HG03442 (cell line): ENCODE data around the gene FUBP3.

Experiments used
- ATAC-seq: cut with Tn5 transposase; IDR thresholded peaks from one replicate; pipeline ENCODE4 v1.9.1; 2021; ENCODE audit warnings: mild to moderate bottlenecking, moderate library complexity; ENCODE audit not compliant: unreplicated experiment

FUBP3 gene

GRCh38 chr9:130633336-130634190, 54.2 kb downstream of the FUBP3 start:
- no peak for ATAC-seq

DNA sequence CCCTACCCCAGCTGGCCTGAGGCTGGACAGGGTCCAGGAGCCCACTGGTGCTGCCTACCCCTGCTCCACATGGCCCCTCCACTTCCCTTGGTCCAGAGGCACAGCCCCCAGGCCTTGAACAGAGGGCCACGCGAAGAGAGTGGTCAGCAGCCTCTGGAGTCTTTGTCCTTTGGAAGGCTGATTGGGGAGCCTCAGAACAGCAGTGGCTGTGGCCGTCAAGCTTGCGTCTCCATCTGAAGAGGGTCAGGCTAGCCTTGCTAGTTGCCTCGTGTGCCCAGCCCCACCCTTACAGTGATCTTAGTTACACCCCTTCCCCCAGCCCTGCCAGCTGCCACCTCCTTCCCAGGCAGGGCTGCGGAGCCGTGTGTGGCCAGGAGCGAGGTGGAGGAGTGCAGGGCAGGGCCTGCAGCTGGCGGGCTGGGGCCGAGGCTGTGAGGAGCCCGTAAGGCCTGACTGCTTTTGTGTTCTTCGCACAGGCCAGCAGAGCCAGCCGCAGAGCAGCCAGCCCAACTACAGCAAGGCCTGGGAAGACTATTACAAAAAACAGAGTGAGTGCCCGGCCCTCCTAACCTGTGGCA, 54.9 kb downstream of the FUBP3 start:
- no peak for ATAC-seq

DNA sequence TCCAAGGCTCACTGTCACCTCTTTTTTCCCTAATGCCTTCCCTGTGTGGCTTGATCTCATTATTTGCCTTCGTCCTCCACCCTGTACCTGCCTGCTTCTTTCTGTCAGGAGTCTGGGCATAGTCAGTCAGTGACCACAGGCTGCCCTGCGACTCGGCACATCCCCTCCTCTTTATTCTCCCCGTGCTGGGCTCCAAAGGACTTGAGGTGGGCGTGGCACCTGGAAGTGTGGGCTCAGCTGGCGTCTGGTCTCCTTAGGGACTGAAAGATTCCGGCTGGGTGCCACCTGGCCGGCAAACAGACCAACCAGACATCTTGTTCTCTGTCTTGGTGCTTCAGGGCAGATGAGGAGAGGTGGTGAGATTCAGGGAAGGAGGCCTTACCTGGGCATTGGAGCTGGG, 55.4 kb downstream of the FUBP3 start:
- no peak for ATAC-seq

- ATAC-seq: no peak
Observed at GRCh38 chr9:130635306-130635705, 55.9 kb downstream of the FUBP3 start.

DNA sequence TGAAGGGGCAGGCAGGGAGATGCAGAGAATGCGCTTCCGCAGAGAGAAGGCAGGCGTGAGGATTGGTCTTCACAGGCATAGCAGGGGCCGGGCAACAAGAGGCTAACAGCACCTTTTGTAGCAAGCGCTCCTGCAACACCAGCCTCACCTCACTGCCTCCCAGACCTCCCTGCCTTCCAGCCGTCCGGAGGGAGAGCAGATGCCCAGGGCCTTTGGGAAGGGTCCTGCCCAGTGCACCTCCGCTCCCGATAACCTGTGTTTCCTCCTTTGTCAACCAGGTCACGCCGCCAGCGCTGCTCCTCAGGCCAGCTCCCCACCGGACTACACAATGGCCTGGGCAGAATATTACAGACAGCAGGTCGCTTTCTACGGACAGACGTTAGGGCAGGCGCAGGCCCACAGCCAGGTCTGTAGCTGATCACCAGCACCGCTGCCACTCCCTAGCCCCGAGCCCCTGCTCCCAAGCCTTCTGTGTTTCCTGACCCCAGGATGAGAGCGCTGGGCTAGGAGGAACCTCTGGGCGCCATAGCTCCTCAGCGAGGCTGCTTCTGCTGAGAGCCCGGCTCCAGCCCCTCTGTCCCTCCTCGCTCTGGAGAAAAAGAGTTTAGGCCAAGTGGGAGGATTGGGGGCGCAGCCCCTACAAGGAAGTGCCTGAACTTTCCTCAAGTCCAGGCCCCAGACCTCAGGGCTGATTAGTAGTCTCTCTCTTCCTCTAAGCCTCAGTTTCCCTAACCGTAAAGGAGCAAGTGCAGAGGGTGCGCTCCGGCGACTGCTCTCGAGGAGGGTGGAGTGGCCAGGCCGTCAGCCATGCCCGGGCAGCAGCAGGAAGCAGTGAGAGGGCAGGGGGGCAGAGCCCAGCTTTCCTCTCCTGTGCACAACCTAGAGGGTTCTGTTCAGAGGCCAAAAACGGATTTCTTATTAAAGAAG, 56.6 kb downstream of the FUBP3 start:
- no peak for ATAC-seq

- no peak for ATAC-seq
Observed at GRCh38 chr9:130636648-130637020, 57.3 kb downstream of the FUBP3 start.

DNA sequence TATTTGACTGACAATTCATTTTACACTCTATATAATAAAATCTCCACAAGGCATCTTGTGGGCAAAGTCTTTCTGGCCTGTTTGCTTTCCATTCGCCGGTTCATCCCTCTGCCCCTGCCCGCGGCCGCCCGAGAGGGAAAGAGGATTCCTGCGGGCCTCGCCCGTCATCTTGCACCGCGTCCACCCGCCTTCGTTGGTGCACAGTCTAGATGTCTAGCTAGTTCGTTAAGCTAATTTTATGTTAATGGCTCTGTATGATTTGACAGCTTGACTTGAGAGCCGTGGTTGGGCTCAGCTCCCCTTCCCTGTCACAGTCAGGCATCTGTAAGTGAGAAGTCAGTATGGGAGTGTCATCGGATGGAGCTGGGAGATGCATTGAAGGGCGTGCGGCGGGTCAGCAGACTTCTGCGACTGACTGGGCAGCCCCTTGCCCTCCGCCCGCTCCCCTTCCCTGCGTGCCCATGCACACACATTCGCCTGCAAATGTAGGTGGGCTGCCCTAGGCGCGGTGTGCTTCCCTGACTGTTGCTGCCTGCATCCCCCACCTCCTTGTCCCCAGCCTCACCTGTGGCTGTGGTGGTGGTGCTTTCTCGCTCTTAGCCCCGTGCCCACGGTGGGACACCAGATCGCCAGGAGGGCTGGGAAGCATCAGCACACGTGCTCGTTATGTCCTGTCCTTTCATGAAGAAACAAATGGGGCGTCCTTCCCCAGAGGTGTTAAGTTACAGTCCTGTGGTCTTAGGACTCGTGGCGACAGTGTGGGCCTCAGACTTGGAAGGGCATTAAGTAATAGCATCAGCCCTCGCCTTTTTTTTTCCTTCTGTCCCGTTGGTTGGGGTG, 59.1 kb downstream of the FUBP3 start:
- ATAC-seq: no peak

GRCh38 chr9:130639124-130639765, 59.9 kb downstream of the FUBP3 start:
- ATAC-seq: no peak

DNA sequence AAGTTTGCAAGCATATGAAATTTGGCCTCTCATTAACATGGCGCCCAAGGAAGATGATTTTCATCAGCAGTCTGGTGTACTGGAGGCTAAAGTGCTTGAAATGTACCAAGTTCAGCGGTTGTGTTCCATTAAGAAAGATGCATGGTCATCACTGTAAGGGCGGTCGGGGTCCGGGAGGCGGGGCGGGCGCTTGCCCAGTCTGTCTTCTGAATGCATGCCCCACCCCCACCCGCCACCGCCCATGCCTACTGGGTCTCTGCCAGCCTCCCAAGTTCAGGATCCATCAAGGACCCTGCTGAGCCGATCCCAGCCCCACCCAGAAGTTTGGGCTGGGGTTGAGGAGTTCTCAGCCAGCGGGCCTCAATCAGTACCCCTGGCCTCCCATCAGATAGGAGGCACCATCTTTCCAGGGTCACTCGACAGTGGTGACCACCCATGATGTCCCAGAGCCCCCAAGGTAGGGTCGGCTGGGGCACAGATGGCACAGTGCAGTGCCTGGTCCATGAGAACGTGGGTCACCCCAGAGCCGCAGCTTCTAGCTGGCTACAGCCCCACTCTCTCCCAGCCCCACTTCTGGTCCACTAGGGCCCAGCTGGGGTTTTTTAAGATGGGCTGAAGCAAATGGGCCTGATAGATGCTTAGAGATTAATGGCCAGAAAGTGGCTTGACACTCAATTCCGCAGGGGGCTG, 60.6 kb downstream of the FUBP3 start:
- ATAC-seq: no peak

DNA sequence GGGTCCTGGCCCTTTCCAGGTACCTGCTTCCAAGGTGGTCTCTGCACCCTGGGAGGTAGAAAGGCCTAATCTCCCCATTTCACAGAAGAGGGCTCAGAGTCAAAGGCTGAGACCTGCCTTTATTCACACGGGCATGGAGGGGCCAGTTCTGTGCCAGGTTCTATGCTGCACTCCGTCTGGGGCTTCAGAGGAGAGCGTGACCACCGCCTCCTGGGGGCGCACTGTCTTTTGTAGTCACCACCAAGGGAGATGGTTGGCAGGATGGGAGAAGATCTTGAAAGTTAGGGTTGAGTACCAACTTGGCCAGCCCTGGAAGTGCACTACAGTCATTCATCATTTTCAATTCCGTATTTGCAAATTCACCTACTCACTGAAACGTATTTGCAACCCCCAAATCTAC, 61.3 kb downstream of the FUBP3 start:
- no peak for ATAC-seq

DNA sequence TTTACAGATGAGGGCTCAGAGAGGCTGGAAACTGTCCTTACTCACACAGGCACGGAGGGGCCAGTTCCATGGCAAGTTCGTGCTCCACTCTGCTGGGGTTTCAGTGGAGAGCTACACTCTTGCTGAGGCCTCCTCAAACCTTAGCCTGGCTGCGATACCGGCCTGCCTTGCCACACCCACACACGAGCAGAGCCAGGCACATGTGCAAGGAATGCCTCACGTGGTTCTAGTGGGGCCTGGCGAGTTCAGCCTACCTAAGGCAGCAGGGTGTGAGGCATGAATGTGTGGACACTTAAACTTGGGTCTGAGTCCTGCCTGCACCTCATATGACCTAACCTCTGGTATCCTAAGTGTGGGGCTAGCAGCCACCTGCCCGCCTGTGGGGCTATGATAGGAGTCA, 63.5 kb downstream of the FUBP3 start:
- ATAC-seq: no peak

GRCh38 chr9:130651221-130651620, 71.8 kb downstream of the FUBP3 start:
- ATAC-seq: no peak

DNA sequence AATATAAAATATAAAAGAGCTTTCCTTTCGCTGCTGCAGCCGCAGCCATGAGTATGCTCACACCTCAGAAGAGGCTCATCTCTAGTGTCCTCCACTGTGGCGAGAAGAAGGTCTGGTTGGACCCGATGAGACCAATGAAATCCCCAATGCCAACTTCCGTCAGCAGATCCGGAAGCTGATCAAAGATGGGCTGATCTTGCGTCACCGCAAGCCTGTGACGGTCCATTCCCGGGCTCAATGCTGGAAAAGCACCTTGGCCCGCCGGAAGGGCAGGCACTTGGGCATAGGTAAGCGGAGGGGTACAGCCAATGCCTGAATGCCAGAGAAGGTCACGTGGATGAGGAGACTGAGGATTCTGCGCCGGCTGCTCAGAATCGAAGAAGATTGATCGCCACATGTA, 72.4 kb downstream of the FUBP3 start:
- ATAC-seq: no peak

- ATAC-seq: no peak
Observed at GRCh38 chr9:130654879-130655278, 75.5 kb downstream of the FUBP3 start.

DNA sequence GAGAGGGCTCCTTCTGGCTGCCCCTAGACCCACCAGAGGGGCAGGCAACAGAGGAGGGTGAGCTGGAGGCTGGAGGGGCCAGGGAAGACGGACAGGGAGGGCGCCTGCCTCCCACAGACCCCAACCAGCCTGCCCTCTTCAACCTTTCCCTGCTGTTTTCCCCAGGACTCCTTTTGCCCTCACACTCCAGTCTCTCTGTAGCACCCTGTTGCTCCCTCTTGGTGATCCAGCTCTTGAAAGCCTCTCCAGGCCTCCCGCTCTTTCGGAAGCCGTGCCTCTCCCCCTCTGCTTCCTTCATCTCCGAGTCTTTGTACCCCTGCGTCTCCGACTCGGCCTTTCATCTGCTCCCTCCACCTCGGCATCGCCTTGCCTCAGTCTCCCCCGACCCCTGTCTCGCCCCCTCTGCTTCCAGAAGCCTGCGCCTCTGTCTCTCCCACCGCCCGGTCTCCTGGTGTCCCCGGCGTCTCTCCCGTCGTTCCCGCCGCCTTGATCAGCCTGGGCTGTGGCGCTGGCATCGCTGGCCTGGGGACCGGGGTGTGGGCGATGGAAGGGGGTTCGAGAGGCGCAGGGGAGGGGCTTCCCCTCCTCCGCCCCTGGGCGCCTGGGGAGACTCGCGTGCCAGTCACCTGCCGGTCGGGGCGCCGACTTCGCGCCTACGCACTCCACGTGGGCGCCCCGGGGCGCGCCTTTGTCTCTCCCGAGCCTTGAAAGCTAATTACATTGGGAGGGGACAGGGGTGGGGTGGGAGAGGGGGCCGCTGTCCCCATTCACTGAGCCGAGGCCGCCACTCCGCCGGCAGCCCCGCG, 79.7 kb downstream of the FUBP3 start:
- no peak for ATAC-seq

GRCh38 chr9:130659699-130660248, 80.4 kb downstream of the FUBP3 start:
- no peak for ATAC-seq

- no peak for ATAC-seq
Observed at GRCh38 chr9:130660326-130660682, 80.9 kb downstream of the FUBP3 start.

DNA sequence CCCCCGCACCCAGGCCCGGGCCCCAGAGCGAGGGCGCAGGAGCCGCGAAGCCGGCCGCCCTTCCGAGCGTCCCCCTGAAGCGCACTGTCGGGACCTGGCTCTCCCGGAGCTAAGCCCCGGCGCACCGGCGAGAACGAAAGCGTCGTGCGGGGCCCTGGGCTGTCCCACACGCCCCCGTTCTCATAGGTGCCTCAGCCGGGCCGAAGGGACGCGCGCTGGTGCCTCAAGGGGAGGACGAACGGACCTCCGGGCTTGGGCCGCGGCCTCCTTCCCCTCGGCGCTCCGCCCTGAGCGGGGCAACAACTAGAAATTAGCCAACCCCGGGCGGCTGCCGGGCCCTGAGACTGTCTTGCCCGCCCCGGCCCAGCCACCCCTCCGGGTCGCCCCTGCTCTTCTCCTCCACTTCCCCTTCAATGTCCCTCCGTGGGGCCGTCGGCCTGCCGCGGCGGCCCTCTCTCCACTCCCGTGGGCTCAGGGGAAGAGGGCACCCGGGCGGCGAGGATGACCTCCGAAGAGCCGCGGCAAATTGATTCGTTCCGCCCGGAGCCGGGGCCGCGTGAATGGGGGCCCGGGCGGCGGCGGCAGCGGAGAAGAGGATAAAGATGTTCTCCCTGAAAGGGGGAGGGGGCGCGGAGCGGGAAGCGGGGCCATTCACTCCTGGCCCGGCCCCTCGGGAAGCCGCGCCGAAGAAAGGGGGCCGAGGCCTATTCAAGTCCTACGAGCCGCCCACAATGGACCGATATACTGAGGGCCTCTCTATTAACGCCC, 81.5 kb downstream of the FUBP3 start:
- no peak for ATAC-seq
